ENCODE data around the gene FAM72B.
"Not testable (repeated sequence)": the region's sequence is repeated elsewhere in the genome, so short reads cannot be mapped to it uniquely, and the experiment has no call there.

The FAM72B gene

GRCh38 chr1:121184290-121185127 lies at the start of gene FAM72B, which contains the start of gene SRGAP2C:
FAM72B (minus strand) TSS chr1:121184340; CDS start chr1:121183489, 851 bp downstream.
SRGAP2C (plus strand) TSS chr1:121184975; CDS start chr1:121187447, 2,472 bp downstream.
- peak; percentile 86 for DNase-seq (ENCODE audit: low spot score)

- DNase-seq (ENCODE audit: low spot score), result not testable (repeated sequence)
These were observed 48.4 kb upstream of the FAM72B start for GRCh38 chr1:121232445-121233125.

- not testable (repeated sequence) for DNase-seq (ENCODE audit: low spot score)
These were observed 46.5 kb upstream of the FAM72B start for GRCh38 chr1:121230636-121231035.

GRCh38 chr1:121227544-121228330 lies 43.6 kb upstream of the FAM72B start:
- DNase-seq (ENCODE audit: low spot score), result not testable (repeated sequence)

GRCh38 chr1:121226925-121227324 lies 42.8 kb upstream of the FAM72B start:
- DNase-seq (ENCODE audit: low spot score), result not testable (repeated sequence)

- not testable (repeated sequence) for DNase-seq (ENCODE audit: low spot score)
These were observed 42.3 kb upstream of the FAM72B start for GRCh38 chr1:121226295-121226904.

GRCh38 chr1:121224714-121225113 lies 40.6 kb upstream of the FAM72B start:
- DNase-seq (ENCODE audit: low spot score), result not testable (repeated sequence)

- DNase-seq (ENCODE audit: low spot score), result not testable (repeated sequence)
These were observed 37.6 kb upstream of the FAM72B start for GRCh38 chr1:121221770-121222169.

GRCh38 chr1:121216676-121217075 lies 32.5 kb upstream of the FAM72B start:
- DNase-seq (ENCODE audit: low spot score), result not testable (repeated sequence)

- not testable (repeated sequence) for DNase-seq (ENCODE audit: low spot score)
These were observed 31.7 kb upstream of the FAM72B start for GRCh38 chr1:121215699-121216417.

- DNase-seq (ENCODE audit: low spot score), result not testable (repeated sequence)
These were observed 30.5 kb upstream of the FAM72B start for GRCh38 chr1:121214544-121215156.

- DNase-seq (ENCODE audit: low spot score), result not testable (repeated sequence)
These were observed 29.4 kb upstream of the FAM72B start for GRCh38 chr1:121213491-121213890.

- DNase-seq (ENCODE audit: low spot score), result not testable (repeated sequence)
These were observed 26.6 kb upstream of the FAM72B start for GRCh38 chr1:121210778-121211177.

GRCh38 chr1:121208375-121208774 lies 24.2 kb upstream of the FAM72B start:
- DNase-seq (ENCODE audit: low spot score), result not testable (repeated sequence)

GRCh38 chr1:121207328-121207727 lies 23.2 kb upstream of the FAM72B start:
- DNase-seq (ENCODE audit: low spot score), result not testable (repeated sequence)

GRCh38 chr1:121205786-121206711 lies 21.9 kb upstream of the FAM72B start:
- DNase-seq (ENCODE audit: low spot score), result not testable (repeated sequence)

GRCh38 chr1:121202986-121203385 lies 18.8 kb upstream of the FAM72B start:
- DNase-seq (ENCODE audit: low spot score), result not testable (repeated sequence)

- DNase-seq (ENCODE audit: low spot score), result not testable (repeated sequence)
These were observed 17.1 kb upstream of the FAM72B start for GRCh38 chr1:121200985-121201981.

Data from AG08396 (cell line).